Measurements from ENCODE around the gene PYROXD2. TPM values are rescaled to one million over a fixed set of nuclear protein-coding genes. Genes with fewer than 3 reads are reported as not detected.
A peak's percentile ranks its signal among the peaks of the same experiment; 100 is the strongest.

Gene PYROXD2
- total RNA-seq, 1 experiment from 2014 or later, result 7.0 TPM

DNA sequence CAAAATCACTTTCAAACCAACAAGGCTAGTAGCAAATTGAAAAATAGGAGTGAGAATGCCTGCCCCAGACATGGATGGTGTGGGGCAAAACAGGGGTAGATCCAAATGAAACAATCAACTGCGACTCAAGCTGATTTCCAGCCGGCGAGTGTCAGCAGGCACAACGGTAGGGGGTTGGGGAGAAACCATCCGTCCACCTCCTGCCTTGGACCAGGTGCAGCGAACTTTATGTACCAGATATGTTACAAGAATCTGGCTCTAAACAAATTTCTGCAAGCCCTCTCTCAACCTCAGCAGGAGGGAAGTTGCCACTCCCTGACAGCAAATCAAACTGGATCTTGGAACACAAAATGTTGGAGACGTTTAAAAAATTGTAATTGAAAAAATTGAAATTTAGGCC lies 45.2 kb downstream of the PYROXD2 start:
- H3K4me1 Mint-ChIP-seq (ENCODE audit: low read depth, unreplicated experiment), result peaks cover 29% of the 10 kb centered on the region
- H3K9me3 Mint-ChIP-seq (ENCODE audit: low read depth, unreplicated experiment), result no peaks in the 10 kb centered on the region
- no peaks in the 10 kb centered on the region for H3K36me3 Mint-ChIP-seq (ENCODE audit: insufficient read depth, unreplicated experiment)
- BruUV-seq (replicated peaks), result no TSS peak
- DNase-seq, result no peak
- no peak overlapping the region for H3K27ac Mint-ChIP-seq (ENCODE audit: unreplicated experiment)
- no peaks in the 10 kb centered on the region for H3K27me3 Mint-ChIP-seq (ENCODE audit: unreplicated experiment)
- no peak overlapping the region for H3K4me3 Mint-ChIP-seq (ENCODE audit: low read depth, unreplicated experiment)
- CTCF ChIA-PET, result no interaction called here
- TF ChIP-seq, protein P1, sequence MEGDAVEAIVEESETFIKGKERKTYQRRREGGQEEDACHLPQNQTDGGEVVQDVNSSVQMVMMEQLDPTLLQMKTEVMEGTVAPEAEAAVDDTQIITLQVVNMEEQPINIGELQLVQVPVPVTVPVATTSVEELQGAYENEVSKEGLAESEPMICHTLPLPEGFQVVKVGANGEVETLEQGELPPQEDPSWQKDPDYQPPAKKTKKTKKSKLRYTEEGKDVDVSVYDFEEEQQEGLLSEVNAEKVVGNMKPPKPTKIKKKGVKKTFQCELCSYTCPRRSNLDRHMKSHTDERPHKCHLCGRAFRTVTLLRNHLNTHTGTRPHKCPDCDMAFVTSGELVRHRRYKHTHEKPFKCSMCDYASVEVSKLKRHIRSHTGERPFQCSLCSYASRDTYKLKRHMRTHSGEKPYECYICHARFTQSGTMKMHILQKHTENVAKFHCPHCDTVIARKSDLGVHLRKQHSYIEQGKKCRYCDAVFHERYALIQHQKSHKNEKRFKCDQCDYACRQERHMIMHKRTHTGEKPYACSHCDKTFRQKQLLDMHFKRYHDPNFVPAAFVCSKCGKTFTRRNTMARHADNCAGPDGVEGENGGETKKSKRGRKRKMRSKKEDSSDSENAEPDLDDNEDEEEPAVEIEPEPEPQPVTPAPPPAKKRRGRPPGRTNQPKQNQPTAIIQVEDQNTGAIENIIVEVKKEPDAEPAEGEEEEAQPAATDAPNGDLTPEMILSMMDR (IDR thresholded peaks at IDR 0.05; ENCODE audit: unreplicated experiment), result no peak
- intact Hi-C loops (cut with micrococcal nuclease; ENCODE audit: unreplicated experiment), result no loop called here

DNA sequence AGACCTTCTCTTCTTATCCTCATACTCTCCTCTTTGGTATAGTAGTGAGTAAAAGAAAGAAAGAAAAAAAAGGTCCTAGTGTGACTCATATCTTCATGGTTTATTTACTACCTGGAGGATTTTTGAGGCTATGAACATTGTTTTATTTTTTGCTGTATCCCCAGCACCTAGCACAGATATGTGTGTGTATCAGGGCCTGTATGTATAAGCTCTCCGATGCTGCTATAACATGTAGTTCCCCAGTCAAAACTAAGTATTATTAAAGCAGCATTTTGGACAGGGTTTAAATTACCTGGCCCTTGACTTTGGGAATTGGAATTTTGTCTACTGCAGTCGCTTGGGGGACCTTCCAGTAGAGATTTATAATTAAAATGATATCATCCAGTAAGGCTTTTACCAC lies 46.3 kb downstream of the PYROXD2 start:
- CTCF ChIA-PET, result interaction anchor here (0.6 kb wide), 1 partner anchor 665 kb away, joined by 3 read pairs; no protein-coding TSS in a partner anchor
- no peak for DNase-seq
- H3K4me3 Mint-ChIP-seq (ENCODE audit: low read depth, unreplicated experiment), result no peak overlapping the region
- intact Hi-C loops (cut with micrococcal nuclease; ENCODE audit: unreplicated experiment), result no loop called here
- TF ChIP-seq, protein P1 (IDR thresholded peaks at IDR 0.05; ENCODE audit: unreplicated experiment), result no peak
- H3K36me3 Mint-ChIP-seq (ENCODE audit: insufficient read depth, unreplicated experiment), result no peaks in the 10 kb centered on the region
- no peaks in the 10 kb centered on the region for H3K27me3 Mint-ChIP-seq (ENCODE audit: unreplicated experiment)
- no TSS peak for BruUV-seq (replicated peaks)
- no peaks in the 10 kb centered on the region for H3K9me3 Mint-ChIP-seq (ENCODE audit: low read depth, unreplicated experiment)
- peaks cover 30% of the 10 kb centered on the region for H3K4me1 Mint-ChIP-seq (ENCODE audit: low read depth, unreplicated experiment)
- H3K27ac Mint-ChIP-seq (ENCODE audit: unreplicated experiment), result no peak overlapping the region

DNA sequence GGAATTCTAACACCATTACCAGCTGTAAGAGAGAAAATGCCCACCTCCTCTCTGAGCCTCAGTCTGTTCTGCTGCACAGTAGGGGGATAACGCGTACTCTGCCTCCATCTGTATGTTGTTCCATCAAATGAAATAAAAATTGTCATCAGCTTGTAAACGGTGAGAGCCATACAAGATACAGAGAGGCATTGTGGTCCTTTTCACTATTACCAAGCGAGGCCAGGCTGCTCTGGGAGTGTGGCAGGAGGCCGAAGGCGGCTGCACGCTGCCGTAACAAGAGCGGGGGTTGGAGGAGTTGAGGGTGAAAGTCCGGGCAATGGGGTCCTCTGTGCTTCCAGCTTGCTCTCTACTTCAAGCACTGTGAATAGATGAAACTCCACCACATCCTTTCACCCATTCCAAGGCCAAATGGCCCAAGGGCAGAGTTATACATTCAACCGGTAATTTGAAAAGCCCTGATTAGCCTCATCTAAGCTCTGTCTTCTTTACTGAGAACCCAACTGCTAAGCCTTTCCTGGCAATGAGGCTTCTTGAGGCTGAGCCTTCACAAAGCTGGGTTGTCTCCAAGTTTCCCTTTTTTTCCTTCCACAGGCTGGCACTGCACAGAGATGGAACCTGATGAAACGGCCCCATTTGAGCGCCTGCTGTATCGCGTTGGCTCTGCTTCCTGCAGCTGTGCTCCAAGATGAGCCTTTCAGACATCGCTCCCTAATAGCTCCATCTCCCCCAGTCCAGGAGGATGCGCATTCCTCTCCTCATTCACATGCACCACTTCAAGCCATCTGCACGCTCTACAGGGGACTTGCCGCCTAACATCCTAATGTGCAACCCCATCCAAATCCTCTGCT lies 47.2 kb downstream of the PYROXD2 start:
- no peak overlapping the region for H3K4me3 Mint-ChIP-seq (ENCODE audit: low read depth, unreplicated experiment)
- no peak for DNase-seq
- no TSS peak for BruUV-seq (replicated peaks)
- TF ChIP-seq, protein P1 (IDR thresholded peaks at IDR 0.05; ENCODE audit: unreplicated experiment), result no peak
- CTCF ChIA-PET, result interaction anchor here (0.6 kb wide), 1 partner anchor 665 kb away, joined by 3 read pairs; no protein-coding TSS in a partner anchor
- no peaks in the 10 kb centered on the region for H3K36me3 Mint-ChIP-seq (ENCODE audit: insufficient read depth, unreplicated experiment)
- no peaks in the 10 kb centered on the region for H3K27me3 Mint-ChIP-seq (ENCODE audit: unreplicated experiment)
- peaks cover 36% of the 10 kb centered on the region for H3K4me1 Mint-ChIP-seq (ENCODE audit: low read depth, unreplicated experiment)
- intact Hi-C loops (cut with micrococcal nuclease; ENCODE audit: unreplicated experiment), result no loop called here
- no peak overlapping the region for H3K27ac Mint-ChIP-seq (ENCODE audit: unreplicated experiment)
- no peaks in the 10 kb centered on the region for H3K9me3 Mint-ChIP-seq (ENCODE audit: low read depth, unreplicated experiment)

DNA sequence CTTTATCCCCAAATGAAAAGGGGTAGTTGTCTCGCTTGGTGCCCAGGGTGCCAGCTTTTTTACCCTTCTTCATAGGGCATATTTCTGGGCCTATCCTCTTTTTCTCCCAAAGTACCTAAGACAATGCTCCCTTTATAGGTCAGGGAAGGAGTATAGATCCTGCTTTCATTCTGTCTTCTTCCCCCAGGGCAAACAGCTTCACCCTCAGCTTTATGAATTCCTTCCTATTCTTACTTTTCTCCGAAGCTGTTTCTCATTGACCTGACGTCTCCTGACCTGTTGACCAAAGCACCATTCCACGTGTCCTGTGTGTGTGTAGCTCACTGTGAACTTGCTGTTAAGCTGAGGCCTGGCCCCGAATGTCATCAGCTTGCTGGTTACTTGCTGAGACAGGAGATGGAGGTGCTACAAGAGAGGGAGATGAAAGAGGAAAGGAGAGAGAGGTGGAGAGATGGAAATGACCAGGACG lies 48.9 kb downstream of the PYROXD2 start:
- TF ChIP-seq, protein P1 (IDR thresholded peaks at IDR 0.05; ENCODE audit: unreplicated experiment), result no peak
- intact Hi-C loops (cut with micrococcal nuclease; ENCODE audit: unreplicated experiment), result no loop called here
- Mint-ChIP-seq H3K27ac (ENCODE audit: unreplicated experiment) (peak overlapping the region; percentile 18), H3K36me3 (ENCODE audit: insufficient read depth, unreplicated experiment) (no peaks in the 10 kb centered on the region), H3K4me1 (ENCODE audit: low read depth, unreplicated experiment) (peaks cover 36% of the 10 kb centered on the region), H3K27me3 (ENCODE audit: unreplicated experiment) (no peaks in the 10 kb centered on the region), H3K9me3 (ENCODE audit: low read depth, unreplicated experiment) (no peaks in the 10 kb centered on the region), H3K4me3 (ENCODE audit: low read depth, unreplicated experiment) (no peak overlapping the region)
- CTCF ChIA-PET, result no interaction called here
- no TSS peak for BruUV-seq (replicated peaks)
- no peak for DNase-seq
